Activated T-helper 17 cell treated with anti-CD3 and anti-CD28 coated beads, Interleukin-2, amount 50 U/mL, for 72 hours (primary cell): ENCODE results near the gene PCNX2. TPM values are rescaled to one million over a fixed set of nuclear protein-coding genes. Genes with fewer than 3 reads are reported as not detected.
"Not testable (repeated sequence)": the region's sequence is repeated elsewhere in the genome, so short reads cannot be mapped to it uniquely, and the experiment has no call there.

Source experiments
- ATAC-seq: fragments of 150-1000 bp; cut with Tn5 transposase; replicated peaks from 2 replicates; pipeline ENCODE4 v1.10.0; 2021; ENCODE audit warnings: mild to moderate bottlenecking, moderate library complexity
- H3K27ac Mint-ChIP-seq: one replicate; pipeline ENCODE4 v1.8.0; 2022; ENCODE audit warnings: mixed read lengths
- H3K27me3 Mint-ChIP-seq: one replicate; pipeline ENCODE4 v1.8.0; 2022; ENCODE audit warnings: mixed read lengths
- H3K36me3 Mint-ChIP-seq: one replicate; pipeline ENCODE4 v1.8.0; 2022; ENCODE audit warnings: low read depth, mild to moderate bottlenecking, mixed read lengths
- H3K4me1 Mint-ChIP-seq: one replicate; pipeline ENCODE4 v1.8.0; 2022; ENCODE audit warnings: mixed read lengths
- H3K4me3 Mint-ChIP-seq: one replicate; pipeline ENCODE4 v1.8.0; 2022; ENCODE audit warnings: mild to moderate bottlenecking, mixed read lengths
- H3K9me3 Mint-ChIP-seq: one replicate; pipeline ENCODE4 v1.8.0; 2022; ENCODE audit warnings: mixed read lengths
- total RNA-seq, 2 donors: library from RNA; stranded (reverse); gene quantifications; one replicate each; pipeline ENCODE4 v1.2.3, GENCODE V29; 2022

PCNX2 gene
- total RNA-seq, 2 donors from 2014 or later: 21.3 to 25.9 TPM

GRCh38 chr1:233086961-233087881 lies 208.3 kb downstream of the PCNX2 start:
- Mint-ChIP-seq H3K4me3 (no peak overlapping the region), H3K9me3 (no peaks in the 10 kb centered on the region), H3K4me1 (no peaks in the 10 kb centered on the region), H3K27me3 (no peaks in the 10 kb centered on the region), H3K36me3 (peaks cover 41% of the 10 kb centered on the region), H3K27ac (peak overlapping the region; percentile 28)
- no peak for ATAC-seq

GRCh38 chr1:233085566-233085965 lies 210.0 kb downstream of the PCNX2 start:
- H3K9me3 Mint-ChIP-seq: no peaks in the 10 kb centered on the region
- H3K4me3 Mint-ChIP-seq: no peak overlapping the region
- H3K4me1 Mint-ChIP-seq: no peaks in the 10 kb centered on the region
- H3K27ac Mint-ChIP-seq: no peak overlapping the region
- peaks cover 41% of the 10 kb centered on the region for H3K36me3 Mint-ChIP-seq
- H3K27me3 Mint-ChIP-seq: no peaks in the 10 kb centered on the region
- no peak for ATAC-seq

DNA sequence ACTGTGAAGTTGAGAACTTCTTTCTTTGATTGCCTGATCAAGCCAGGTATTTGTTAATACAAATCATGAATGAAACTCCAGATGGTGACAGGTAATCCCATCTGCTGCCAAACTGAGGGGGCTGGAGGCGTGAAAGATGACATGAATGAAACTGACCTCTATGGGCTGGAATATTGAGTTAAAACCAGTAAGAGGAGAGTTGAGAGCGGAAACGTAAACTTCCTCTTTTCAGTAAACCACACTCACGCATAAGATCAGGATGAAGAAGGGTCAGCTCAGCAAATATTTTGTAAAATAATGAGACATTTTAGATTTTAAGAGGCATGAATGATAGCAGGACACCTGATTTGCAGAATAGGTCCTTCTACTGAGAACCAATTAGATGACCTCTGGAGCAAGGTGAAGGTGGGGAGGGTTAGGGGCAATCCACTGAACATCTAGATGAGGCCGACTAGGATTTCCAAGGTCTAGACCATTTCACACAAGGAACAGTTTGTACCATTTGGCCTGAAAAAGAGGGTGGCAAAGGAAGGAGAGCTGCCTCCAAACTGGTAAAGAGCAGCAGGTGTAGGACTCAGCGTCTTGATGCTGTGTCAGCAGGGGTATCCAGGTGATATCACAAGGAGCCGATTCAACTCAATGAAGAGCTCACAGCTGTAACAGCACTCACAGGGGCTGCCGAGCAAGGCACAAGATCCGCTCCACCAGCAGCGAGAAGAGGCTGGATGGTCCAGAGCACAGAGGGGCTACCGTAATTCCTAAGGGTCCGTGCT lies 212.6 kb downstream of the PCNX2 start:
- no peak for ATAC-seq
- Mint-ChIP-seq H3K27me3 (no peaks in the 10 kb centered on the region), H3K9me3 (no peaks in the 10 kb centered on the region), H3K27ac (no peak overlapping the region), H3K36me3 (peaks cover 30% of the 10 kb centered on the region), H3K4me3 (no peak overlapping the region), H3K4me1 (no peaks in the 10 kb centered on the region)

DNA sequence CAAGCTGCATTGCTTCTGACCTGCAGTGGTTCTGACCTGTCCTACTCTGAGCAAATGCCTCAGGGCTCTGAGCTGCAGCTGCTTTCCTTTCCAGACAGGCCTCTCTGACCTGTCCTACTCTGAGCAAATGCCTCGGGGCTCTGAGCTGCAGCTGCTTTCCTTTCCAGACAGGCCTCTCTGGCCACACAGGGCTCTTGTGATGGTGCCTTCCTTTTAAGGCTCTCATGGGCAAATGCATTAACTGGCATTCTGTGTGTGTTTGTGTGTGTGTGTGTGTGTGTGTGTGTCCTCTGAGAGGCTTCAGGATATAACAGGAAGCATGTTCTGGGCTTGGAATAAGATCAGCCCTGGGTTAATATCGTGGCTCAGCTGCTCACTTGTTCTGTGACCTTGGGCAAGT lies 213.8 kb downstream of the PCNX2 start:
- H3K4me3 Mint-ChIP-seq: no peak overlapping the region
- H3K9me3 Mint-ChIP-seq: no peaks in the 10 kb centered on the region
- H3K4me1 Mint-ChIP-seq: no peaks in the 10 kb centered on the region
- no peaks in the 10 kb centered on the region for H3K27me3 Mint-ChIP-seq
- no peak for ATAC-seq
- H3K36me3 Mint-ChIP-seq: peaks cover 20% of the 10 kb centered on the region
- H3K27ac Mint-ChIP-seq: no peak overlapping the region

DNA sequence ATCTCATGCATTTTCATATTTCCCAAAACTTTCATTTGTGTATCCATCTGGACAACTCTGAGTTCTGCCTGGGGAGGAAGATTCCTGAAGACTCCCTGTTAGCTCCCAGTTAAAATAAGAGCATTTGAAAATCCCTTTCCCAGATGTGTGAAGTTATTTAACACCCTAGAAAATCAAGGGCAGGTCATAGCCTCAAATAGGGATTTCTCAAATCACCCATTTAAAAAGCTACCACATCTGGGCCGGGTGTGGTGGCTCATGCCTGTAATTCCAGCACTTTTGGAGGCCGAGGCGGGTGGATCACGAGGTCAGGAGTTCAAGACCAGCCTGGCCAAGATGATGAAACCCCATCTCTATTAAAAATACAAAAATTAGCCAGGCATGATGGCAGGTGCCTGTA lies 214.7 kb downstream of the PCNX2 start:
- H3K27ac Mint-ChIP-seq, H3K4me1 Mint-ChIP-seq, H3K9me3 Mint-ChIP-seq, H3K27me3 Mint-ChIP-seq, ATAC-seq, H3K4me3 Mint-ChIP-seq: not testable (repeated sequence)
- peaks cover 22% of the 10 kb centered on the region for H3K36me3 Mint-ChIP-seq

- ATAC-seq: no peak
- H3K27me3 Mint-ChIP-seq: no peaks in the 10 kb centered on the region
- no peaks in the 10 kb centered on the region for H3K4me1 Mint-ChIP-seq
- no peaks in the 10 kb centered on the region for H3K9me3 Mint-ChIP-seq
- peaks cover 17% of the 10 kb centered on the region for H3K36me3 Mint-ChIP-seq
- H3K27ac Mint-ChIP-seq: no peak overlapping the region
- H3K4me3 Mint-ChIP-seq: no peak overlapping the region
Measured at GRCh38 chr1:233080286-233080685, 215.2 kb downstream of the PCNX2 start.

DNA sequence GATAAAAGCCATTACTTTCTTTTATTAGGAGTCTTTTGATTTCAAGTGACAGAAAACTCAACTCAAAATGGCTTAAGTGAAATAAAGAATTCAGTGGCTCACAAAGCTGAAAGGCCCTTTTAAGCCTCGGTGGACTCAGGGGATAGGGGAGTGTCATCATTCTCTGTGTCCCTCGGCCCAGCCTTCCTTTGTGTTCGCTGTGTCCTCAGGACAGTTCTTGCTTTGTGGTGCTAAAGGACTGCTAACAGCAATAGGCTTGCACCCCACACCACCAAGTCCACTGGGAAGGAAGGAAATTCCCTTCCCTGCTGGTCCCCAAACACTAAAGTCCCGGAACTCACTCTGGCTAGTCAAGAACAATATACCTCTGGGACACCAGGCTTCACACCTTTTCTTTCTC lies 216.0 kb downstream of the PCNX2 start:
- Mint-ChIP-seq H3K27me3 (no peaks in the 10 kb centered on the region), H3K9me3 (no peaks in the 10 kb centered on the region), H3K27ac (no peak overlapping the region), H3K36me3 (peaks cover 17% of the 10 kb centered on the region), H3K4me1 (no peaks in the 10 kb centered on the region), H3K4me3 (no peak overlapping the region)
- ATAC-seq: no peak

DNA sequence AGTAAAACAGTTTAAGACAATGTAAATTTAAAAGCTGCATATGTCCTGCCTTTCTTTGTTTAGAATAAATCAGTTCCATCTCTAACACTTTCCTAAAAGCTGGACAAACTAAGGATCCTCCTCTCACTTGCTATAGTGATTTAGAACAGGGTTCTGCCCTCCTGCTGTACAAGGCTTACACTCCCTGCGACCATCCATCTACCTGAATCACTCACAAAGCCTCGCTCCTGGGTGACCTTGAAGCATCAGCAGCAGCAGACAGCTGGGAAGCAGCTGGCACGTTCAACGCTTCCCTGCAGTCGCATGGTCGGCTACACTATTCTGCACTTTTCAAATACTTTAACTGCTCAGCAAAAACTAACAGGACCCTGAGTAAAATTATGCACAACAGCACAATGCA lies 217.1 kb downstream of the PCNX2 start:
- H3K27me3 Mint-ChIP-seq: no peaks in the 10 kb centered on the region
- no peak overlapping the region for H3K4me3 Mint-ChIP-seq
- H3K27ac Mint-ChIP-seq: no peak overlapping the region
- ATAC-seq: no peak
- H3K4me1 Mint-ChIP-seq: no peaks in the 10 kb centered on the region
- peaks cover 17% of the 10 kb centered on the region for H3K36me3 Mint-ChIP-seq
- H3K9me3 Mint-ChIP-seq: no peaks in the 10 kb centered on the region

GRCh38 chr1:233075915-233076295 lies 219.6 kb downstream of the PCNX2 start:
- no peak overlapping the region for H3K4me3 Mint-ChIP-seq
- no peaks in the 10 kb centered on the region for H3K4me1 Mint-ChIP-seq
- ATAC-seq: no peak
- no peaks in the 10 kb centered on the region for H3K27me3 Mint-ChIP-seq
- H3K9me3 Mint-ChIP-seq: no peaks in the 10 kb centered on the region
- peaks cover 10% of the 10 kb centered on the region for H3K36me3 Mint-ChIP-seq
- H3K27ac Mint-ChIP-seq: no peak overlapping the region

- no peak for ATAC-seq
- Mint-ChIP-seq H3K36me3 (peaks cover 32% of the 10 kb centered on the region), H3K27ac (no peak overlapping the region), H3K9me3 (no peaks in the 10 kb centered on the region), H3K4me1 (no peaks in the 10 kb centered on the region), H3K27me3 (no peaks in the 10 kb centered on the region), H3K4me3 (no peak overlapping the region)
Measured at GRCh38 chr1:233066087-233066486, 229.4 kb downstream of the PCNX2 start.

GRCh38 chr1:233065685-233066084 lies 229.8 kb downstream of the PCNX2 start:
- Mint-ChIP-seq H3K4me1 (no peaks in the 10 kb centered on the region), H3K27ac (no peak overlapping the region), H3K4me3 (no peak overlapping the region), H3K27me3 (no peaks in the 10 kb centered on the region), H3K9me3 (no peaks in the 10 kb centered on the region), H3K36me3 (peaks cover 32% of the 10 kb centered on the region)
- no peak for ATAC-seq

GRCh38 chr1:233064988-233065387 lies 230.5 kb downstream of the PCNX2 start:
- H3K36me3 Mint-ChIP-seq: peaks cover 32% of the 10 kb centered on the region
- no peaks in the 10 kb centered on the region for H3K4me1 Mint-ChIP-seq

GRCh38 chr1:233063462-233063861 lies 232.1 kb downstream of the PCNX2 start:
- Mint-ChIP-seq H3K27ac (no peak overlapping the region), H3K36me3 (peaks cover 32% of the 10 kb centered on the region), H3K9me3 (no peaks in the 10 kb centered on the region), H3K27me3 (no peaks in the 10 kb centered on the region), H3K4me1 (peaks cover 5% of the 10 kb centered on the region), H3K4me3 (no peak overlapping the region)
- no peak for ATAC-seq

More at GRCh38 chr1:233064988-233065387, 230.5 kb downstream of the PCNX2 start:
- Mint-ChIP-seq H3K4me3 (no peak overlapping the region), H3K27me3 (no peaks in the 10 kb centered on the region), H3K9me3 (no peaks in the 10 kb centered on the region), H3K27ac (no peak overlapping the region)
- no peak for ATAC-seq

DNA sequence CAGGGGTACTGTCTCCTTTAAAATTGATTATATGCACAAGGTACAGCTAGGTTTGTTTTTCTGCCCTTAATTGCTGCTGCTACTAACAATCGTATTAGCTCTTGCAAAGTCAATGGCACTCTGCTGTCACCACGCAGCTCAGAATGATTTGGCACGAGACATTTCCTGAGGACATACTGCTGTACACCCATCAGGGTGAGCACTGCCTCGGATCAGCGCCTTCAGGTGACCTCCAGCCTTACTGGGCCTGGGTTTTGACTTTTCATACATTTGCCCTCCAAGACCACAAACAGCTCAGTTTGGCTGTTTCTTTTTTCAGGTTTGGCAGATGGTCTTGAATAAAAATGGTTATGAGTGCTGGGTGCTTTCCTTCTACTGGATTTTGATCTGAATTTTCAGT lies 234.3 kb downstream of the PCNX2 start:
- no peaks in the 10 kb centered on the region for H3K27me3 Mint-ChIP-seq
- H3K4me1 Mint-ChIP-seq: peaks cover 5% of the 10 kb centered on the region
- no peak overlapping the region for H3K27ac Mint-ChIP-seq
- H3K36me3 Mint-ChIP-seq: peaks cover 29% of the 10 kb centered on the region
- no peaks in the 10 kb centered on the region for H3K9me3 Mint-ChIP-seq
- no peak overlapping the region for H3K4me3 Mint-ChIP-seq
- ATAC-seq: no peak

DNA sequence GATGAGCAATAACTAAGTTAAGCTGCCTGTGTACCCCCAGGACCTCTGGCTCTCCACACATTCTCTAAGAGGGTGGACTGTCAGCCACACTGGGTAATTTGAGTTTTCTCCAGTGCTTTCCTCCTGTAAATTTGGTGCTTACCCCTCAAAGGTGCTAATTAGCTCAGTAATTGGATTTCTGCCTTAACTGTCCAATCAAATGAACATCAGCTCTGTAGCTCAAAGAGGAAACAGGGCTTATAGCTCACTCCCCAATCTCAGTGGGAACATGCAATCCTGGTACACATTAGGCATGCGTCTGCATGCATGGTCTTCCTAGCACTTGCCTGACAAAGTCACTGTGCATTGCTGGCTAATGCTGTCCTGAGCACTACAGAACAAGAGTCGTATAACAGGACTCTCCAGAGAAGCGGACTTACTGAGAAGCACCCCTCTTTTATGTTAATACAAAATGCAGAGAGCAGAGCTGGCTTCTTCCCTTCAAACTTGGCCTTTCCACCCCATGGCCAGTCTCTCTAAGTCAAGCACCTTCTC lies 235.0 kb downstream of the PCNX2 start:
- no peaks in the 10 kb centered on the region for H3K27me3 Mint-ChIP-seq
- no peak for ATAC-seq
- no peaks in the 10 kb centered on the region for H3K9me3 Mint-ChIP-seq
- H3K4me1 Mint-ChIP-seq: peaks cover 5% of the 10 kb centered on the region
- H3K36me3 Mint-ChIP-seq: peaks cover 36% of the 10 kb centered on the region
- H3K27ac Mint-ChIP-seq: no peak overlapping the region
- H3K4me3 Mint-ChIP-seq: no peak overlapping the region
